Testis (tissue), 3 donors: ENCODE data around the gene LDLRAD4. TPM values are rescaled to one million over a fixed set of nuclear protein-coding genes. Genes with fewer than 3 reads are reported as not detected.

Source experiments
- DNase-seq: peaks from one replicate; pipeline ENCODE4 v3.0.0-alpha.2; 2019
- H3K27ac ChIP-seq, 2 donors: fragments of 200-600 bp; sonication (generic); one replicate each; pipeline ENCODE4 v1.5.1; 2019
- H3K27me3 ChIP-seq: fragments of 200-600 bp; sonication (generic); one replicate; pipeline ENCODE4 v1.5.1; 2019
- H3K36me3 ChIP-seq: fragments of 200-600 bp; sonication (generic); one replicate; pipeline ENCODE4 v1.5.1; 2017; ENCODE audit warnings: low read depth; ENCODE audit errors: missing control alignments
- H3K4me1 ChIP-seq: fragments of 200-600 bp; sonication (generic); one replicate; pipeline ENCODE4 v1.5.1; 2019
- H3K4me3 ChIP-seq, 2 donors: fragments of 200-600 bp; sonication (generic); one replicate each; pipeline ENCODE4 v1.5.1; 2017 to 2019
- H3K9me3 ChIP-seq: fragments of 200-600 bp; sonication (generic); one replicate; pipeline ENCODE4 v1.5.1; 2017
- CTCF ChIP-seq, 3 experiments: fragments of 450-650 bp in 2 of 3; fragments of 200-600 bp in 1 of 3; sonication (generic) in 1 of 3; IDR thresholded peaks; one replicate each; pipeline ENCODE4 v1.5.1; 2016 to 2019; ENCODE audit warnings: antibody characterized with exemption in 3 of 3, mild to moderate bottlenecking in 2 of 3, moderate library complexity in 1 of 3
- POLR2A ChIP-seq: fragments of 450-650 bp; IDR thresholded peaks from one replicate; pipeline ENCODE4 v1.6.1; 2017; ENCODE audit warnings: antibody characterized with exemption, mild to moderate bottlenecking, moderate library complexity
- WGBS, 2 donors: methylation state at CpG; one replicate each; pipeline ENCODE4 v1.1.5; 2018; 5-methylcytosine and 5-hydroxymethylcytosine counted together
- intact Hi-C: fragments of 100-400 bp; cut with DNase I; formaldehyde crosslinking; loops from one replicate; pipeline ENCODE4 v1.15.1; 2023; ENCODE audit warnings: low total_unique reads
- polyA plus RNA-seq: library from polyadenylated mRNA; stranded (reverse); fragments of 350-450 nt; fragmentation: Illumina TruSeq; extraction: RNeasy Lipid Tissue Mini Kit (QIAGEN cat#74804); gene quantifications from one replicate; pipeline ENCODE4 v1.2.3, GENCODE V29; 2014; ENCODE audit warnings: low read depth, low replicate concordance; ENCODE audit not compliant: insufficient read depth
- total RNA-seq, 2 donors: library from RNA; depleted of rRNA; stranded (reverse); fragments of >200 nt; gene quantifications; one replicate each; pipeline ENCODE4 v1.2.3, GENCODE V29; 2016

Gene LDLRAD4
- total and polyA plus RNA-seq, 3 donors from 2014 or later = 22.0 to 42.2 (median 25.9) TPM

GRCh38 chr18:13437034-13437433 lies 218.5 kb downstream of the LDLRAD4 start:
- intact Hi-C loops = no loop called here
- no peak for DNase-seq
- Histone ChIP-seq H3K9me3 (no peaks in the 10 kb centered on the region), H3K4me1 (no peaks in the 10 kb centered on the region), H3K4me3 (no peak overlapping the region), H3K27me3 (no peaks in the 10 kb centered on the region), H3K27ac (no peak overlapping the region), H3K36me3 (no peaks in the 10 kb centered on the region)
- TF ChIP-seq CTCF (IDR thresholded peaks at IDR 0.05) (no peak), POLR2A (no peak)
- WGBS, 2 donors = 82 to 85% methylated on average over 6 of the region's 6 CpGs

- intact Hi-C loops = no loop called here
- no peaks in the 10 kb centered on the region for H3K4me1 ChIP-seq
- no peak for DNase-seq
These were observed 219.4 kb downstream of the LDLRAD4 start for GRCh38 chr18:13437796-13438506.

GRCh38 chr18:13438507-13439056 lies 220.0 kb downstream of the LDLRAD4 start:
- no peak for DNase-seq
- TF ChIP-seq POLR2A (no peak), CTCF (IDR thresholded peaks at IDR 0.05) (no peak)
- H3K27me3 ChIP-seq = no peaks in the 10 kb centered on the region
- no peaks in the 10 kb centered on the region for H3K4me1 ChIP-seq
- no peak overlapping the region for H3K4me3 ChIP-seq
- no peaks in the 10 kb centered on the region for H3K36me3 ChIP-seq
- no peaks in the 10 kb centered on the region for H3K9me3 ChIP-seq
- intact Hi-C loops = no loop called here
- H3K27ac ChIP-seq = no peak overlapping the region
- WGBS, 2 donors = 85 to 94% methylated on average over 4 of the region's 4 CpGs

More at GRCh38 chr18:13437796-13438506, 219.4 kb downstream of the LDLRAD4 start:
- no peaks in the 10 kb centered on the region for H3K9me3 ChIP-seq
- H3K36me3 ChIP-seq = no peaks in the 10 kb centered on the region
- no peak overlapping the region for H3K27ac ChIP-seq
- TF ChIP-seq CTCF (IDR thresholded peaks at IDR 0.05) = no peak
- no peak for TF ChIP-seq POLR2A
- WGBS, 2 donors = 87 to 91% methylated on average over 14 to 17 of the region's 17 CpGs
- H3K27me3 ChIP-seq = no peaks in the 10 kb centered on the region
- H3K4me3 ChIP-seq = no peak overlapping the region

- WGBS, 2 donors = 97% methylated on average over 7 of the region's 7 CpGs
- Histone ChIP-seq H3K36me3 (no peaks in the 10 kb centered on the region), H3K4me3 (no peak overlapping the region), H3K27ac (no peak overlapping the region), H3K9me3 (no peaks in the 10 kb centered on the region), H3K4me1 (no peaks in the 10 kb centered on the region), H3K27me3 (no peaks in the 10 kb centered on the region)
- intact Hi-C loops = no loop called here
- DNase-seq = no peak
- TF ChIP-seq POLR2A (no peak), CTCF (IDR thresholded peaks at IDR 0.05) (no peak)
These were observed 220.9 kb downstream of the LDLRAD4 start for GRCh38 chr18:13439461-13439860.
